Adrenal gland (tissue), 12 donors: ENCODE measurements around the gene ARHGDIA. TPM values are rescaled to one million over a fixed set of nuclear protein-coding genes. Genes with fewer than 3 reads are reported as not detected.

Experiments used
- DNase-seq, 7 donors: peaks; one replicate each; pipeline ENCODE4 v3.0.0-alpha.2; 2019 to 2020
- H3K27ac ChIP-seq, 5 donors: fragments of 200-600 bp; sonication (generic) in 4 of 5; 1 replicate in 3 of 5; 2 replicates in 2 of 5; pipeline versions ENCODE4 v1.5.1 to v1.8.0; 2016 to 2020; ENCODE audit warnings: mild to moderate bottlenecking in 1 of 5
- H3K27me3 ChIP-seq: fragments of 200-600 bp; 2 replicates; pipeline ENCODE4 v1.8.0; 2021
- H3K36me3 ChIP-seq, 2 donors: fragments of 200-600 bp; replicated peaks in 1 of 2; 1 replicate in 1 of 2; 2 replicates in 1 of 2; pipeline versions ENCODE4 v1.5.1 to v1.8.0; 2018 to 2022
- H3K4me1 ChIP-seq, 2 donors: fragments of 200-600 bp; replicated peaks in 1 of 2; 1 replicate in 1 of 2; 2 replicates in 1 of 2; pipeline versions ENCODE4 v1.5.1 to v1.8.0; 2018 to 2021
- H3K4me3 ChIP-seq, 4 donors: fragments of 200-600 bp; sonication (generic) in 3 of 4; one replicate each; pipeline ENCODE4 v1.5.1; 2016 to 2018
- H3K9me3 ChIP-seq, 3 donors: fragments of 200-600 bp; sonication (generic) in 1 of 3; replicated peaks in 1 of 3; 1 replicate in 2 of 3; 2 replicates in 1 of 3; pipeline versions ENCODE4 v1.5.1 to v1.8.0; 2016 to 2021
- CTCF ChIP-seq, 6 experiments: fragments of 450-650 bp in 4 of 6; fragments of 200-600 bp in 2 of 6; sonication (generic) in 1 of 6; IDR thresholded peaks; 1 replicate in 5 of 6; 2 replicates in 1 of 6; pipeline versions ENCODE4 v1.5.1 to v1.8.0; 2016 to 2021; ENCODE audit warnings: antibody characterized with exemption in 6 of 6, mild to moderate bottlenecking in 2 of 6, moderate library complexity in 1 of 6
- POLR2A ChIP-seq, 2 donors: fragments of 450-650 bp; IDR thresholded peaks; one replicate each; pipeline ENCODE4 v1.6.1; 2017; ENCODE audit warnings: antibody characterized with exemption in 2 of 2, mild to moderate bottlenecking in 2 of 2, moderate library complexity in 1 of 2
- WGBS, 4 donors: extraction: QIAGEN DNeasy Blood & Tissue Kit in 2 of 4; methylation state at CpG; one replicate each; pipeline versions ENCODE4 v1.1.5 to v1.1.7; 2013 to 2017; 5-methylcytosine and 5-hydroxymethylcytosine counted together
- intact Hi-C, 2 donors: fragments of 100-400 bp; cut with DNase I; formaldehyde crosslinking; loops; one replicate each; pipeline versions ENCODE4 v1.14.1 to v1.15.0; 2022 to 2023
- polyA plus RNA-seq, 3 donors: library from polyadenylated mRNA; stranded (reverse); fragments of 200-250 nt in 2 of 3; fragments of 350-450 nt in 1 of 3; fragmentation: Illumina TruSeq in 1 of 3; extraction: RNeasy Lipid Tissue Mini Kit (QIAGEN cat#74804) in 1 of 3; gene quantifications; one replicate each; pipeline ENCODE4 v1.2.3, GENCODE V29; 2013 to 2014
- total RNA-seq, 9 donors: library from RNA; depleted of rRNA in 4 of 9; stranded (reverse); fragments of >200 nt in 4 of 9; fragments of 120-200 nt in 1 of 9; fragmentation: NEBNext Ultra II Directional in 1 of 9; extraction: Animal tissue kit (Norgen Biotek cat#: 25700) in 1 of 9; gene quantifications; one replicate each; pipeline versions ENCODE4 v1.1.0 to v1.2.4, GENCODE V29; 2013 to 2023
- donor health status: healthy with polysubstance abuse.
- donor health status: Bipolar disorder and iron deficiency.
- donor health status: DM: yes; HTN: yes; CAD: no.
- donor health status: DM: no; HTN: no; CAD: no.
- donor health status: DM: no; HTN: no; CAD: no.
- donor health status: DM: yes; HTN: yes; CAD: no.

Gene ARHGDIA
- total and polyA plus RNA-seq, 12 donors: 123 to 491 (median 227) TPM

- intact Hi-C loops: no loop called here
Measured at GRCh38 chr17:81877569-81877968, 6.4 kb upstream of the ARHGDIA start.

GRCh38 chr17:81871387-81872230, 472 bp upstream of the ARHGDIA start:
- intact Hi-C loops: no loop called here
- TF ChIP-seq POLR2A (IDR thresholded peaks at IDR 0.05) (peak; percentile 88 to 91), CTCF (IDR thresholded peaks at IDR 0.05) (peak in 2 of 6 experiments; percentile 35 to 46)
- H3K4me3 ChIP-seq: peak overlapping the region; percentile 41 to 85 (median 65)
- H3K27ac ChIP-seq: peak overlapping the region; percentile 92 to 100 (median 99)
- DNase-seq: peak; percentile 52 to 97 (median 96)
- no peaks in the 10 kb centered on the region for H3K27me3 ChIP-seq
- H3K9me3 ChIP-seq: no peaks in the 10 kb centered on the region
- WGBS, 4 donors: 0 to 1% (median 1%) methylated on average over 13 to 86 of the region's 86 CpGs
- peaks cover 0 to 25% of the 10 kb centered on the region in 2 donors for H3K36me3 ChIP-seq
- H3K4me1 ChIP-seq: peaks cover 25 to 46% of the 10 kb centered on the region in 2 donors

More at GRCh38 chr17:81877569-81877968, 6.4 kb upstream of the ARHGDIA start:
- no peaks in the 10 kb centered on the region for H3K27me3 ChIP-seq
- WGBS, 4 donors: 88 to 98% (median 95%) methylated on average over 5 of the region's 5 CpGs
- no peak overlapping the region for H3K4me3 ChIP-seq
- H3K9me3 ChIP-seq: no peaks in the 10 kb centered on the region
- peaks cover 0 to 4% of the 10 kb centered on the region in 2 donors for H3K4me1 ChIP-seq
- no peak overlapping the region for H3K27ac ChIP-seq
- TF ChIP-seq POLR2A (IDR thresholded peaks at IDR 0.05) (no peak), CTCF (IDR thresholded peaks at IDR 0.05) (no peak)
- peaks cover 0 to 7% of the 10 kb centered on the region in 2 donors for H3K36me3 ChIP-seq
- no peak for DNase-seq

DNA sequence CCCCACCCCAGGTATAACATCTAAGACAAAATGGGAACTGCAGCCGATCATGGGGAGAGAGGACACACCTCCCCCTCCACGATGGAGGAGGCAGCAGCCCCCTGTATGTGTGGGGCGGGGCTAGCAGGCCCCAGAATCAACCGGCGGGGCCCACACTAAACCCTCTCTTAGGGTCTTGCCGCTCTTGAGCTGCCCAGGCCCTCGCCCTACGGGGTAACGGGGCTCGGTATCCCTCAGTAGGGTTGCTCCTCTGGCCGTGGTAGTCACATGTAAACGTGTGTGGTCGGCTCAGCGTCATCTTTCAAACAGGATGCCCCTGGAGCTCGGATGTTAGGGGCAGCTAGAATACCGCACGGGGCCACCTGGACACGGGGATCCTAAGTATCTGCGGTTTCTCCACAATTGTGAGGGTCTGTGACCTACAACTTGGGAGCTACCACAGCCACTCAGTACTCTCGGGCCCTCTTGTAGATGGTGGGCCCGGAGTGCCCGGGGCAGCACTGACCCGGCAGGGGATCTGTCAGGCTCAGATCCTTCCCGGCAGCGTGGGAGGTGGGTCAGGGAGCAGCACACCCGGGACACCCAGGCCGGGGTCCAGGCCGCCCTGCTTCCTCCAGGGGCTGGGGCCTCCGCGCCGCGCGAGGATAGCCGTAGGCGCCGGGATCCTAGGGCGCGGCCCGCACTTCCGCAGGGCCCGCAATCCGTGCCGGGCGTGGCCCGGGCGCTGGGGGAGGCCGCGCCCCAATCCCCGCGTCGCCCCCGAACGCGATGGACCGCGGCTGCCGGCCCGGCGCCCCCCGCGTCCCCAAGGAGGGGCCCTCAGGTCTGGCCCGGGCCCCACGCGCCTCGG, 781 bp downstream of the ARHGDIA start:
- H3K27ac ChIP-seq: peak overlapping the region; percentile 6 to 100 (median 92)
- TF ChIP-seq CTCF (IDR thresholded peaks at IDR 0.05): no peak
- peak in 1 of 2 donors; percentile 34 for TF ChIP-seq POLR2A (IDR thresholded peaks at IDR 0.05)
- intact Hi-C loops: no loop called here
- peaks cover 0 to 25% of the 10 kb centered on the region in 2 donors for H3K36me3 ChIP-seq
- peak overlapping the region in 2 of 4 donors; percentile 50 to 85 for H3K4me3 ChIP-seq
- no peaks in the 10 kb centered on the region for H3K27me3 ChIP-seq
- peak in 6 of 7 donors; percentile 36 to 78 (median 64) for DNase-seq
- H3K4me1 ChIP-seq: peaks cover 25 to 46% of the 10 kb centered on the region in 2 donors
- 0 to 6% (median 2%) methylated on average over 5 to 64 of the region's 65 CpGs for WGBS, 4 donors
- no peaks in the 10 kb centered on the region for H3K9me3 ChIP-seq
